Hepatocyte (in vitro differentiated cells): ENCODE results near the gene DIP2C.

Source experiments
- CTCF ChIP-seq: fragments of 200-600 bp; sonication (generic); IDR thresholded peaks from 2 replicates; pipeline ENCODE4 v1.5.1; 2016; ENCODE audit warnings: antibody characterized with exemption, mild to moderate bottlenecking; ENCODE audit not compliant: poor library complexity
- EZH2phosphoT487 ChIP-seq: fragments of 200-600 bp; sonication (generic); IDR thresholded peaks from one replicate; pipeline ENCODE4 v1.6.1; 2018; ENCODE audit warnings: antibody characterized with exemption, mild to moderate bottlenecking, low read depth, moderate library complexity; ENCODE audit not compliant: unreplicated experiment, severe bottlenecking

GRCh38 chr10:558364-558763 is 131.1 kb downstream of the DIP2C start:
- no peak for TF ChIP-seq CTCF
- TF ChIP-seq EZH2phosphoT487, result no peak
